Activated T-cell treated with anti-CD3 and anti-CD28 coated beads for 4 hours (primary cell): ENCODE data around the gene ZNF791.
"Not testable (repeated sequence)": the region's sequence is repeated elsewhere in the genome, so short reads cannot be mapped to it uniquely, and the experiment has no call there.

Experiments used
- DNase-seq: peaks from one replicate; pipeline ENCODE4 v3.0.0-alpha.2; 2020

Gene ZNF791

DNA sequence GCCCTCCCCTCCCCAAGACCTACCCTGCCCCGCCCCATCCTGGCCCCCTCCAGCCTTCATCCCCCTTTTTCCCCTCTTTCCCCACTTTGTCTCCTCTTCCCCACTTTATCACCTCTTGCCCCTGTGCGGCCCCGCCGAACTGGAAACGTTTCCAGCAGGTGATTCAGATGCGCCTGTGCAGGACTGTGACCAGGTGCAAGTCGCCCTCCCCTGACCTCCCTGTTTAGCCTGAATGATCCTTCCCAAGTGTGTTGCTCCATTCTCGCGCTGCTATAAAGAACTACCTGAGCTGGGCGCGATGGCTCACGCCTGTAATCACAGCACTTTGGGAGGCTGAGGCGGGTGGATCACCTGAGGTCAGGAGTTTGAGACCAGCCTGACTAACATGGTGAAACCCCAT lies 25.9 kb downstream of the ZNF791 start:
- no peak for DNase-seq

DNA sequence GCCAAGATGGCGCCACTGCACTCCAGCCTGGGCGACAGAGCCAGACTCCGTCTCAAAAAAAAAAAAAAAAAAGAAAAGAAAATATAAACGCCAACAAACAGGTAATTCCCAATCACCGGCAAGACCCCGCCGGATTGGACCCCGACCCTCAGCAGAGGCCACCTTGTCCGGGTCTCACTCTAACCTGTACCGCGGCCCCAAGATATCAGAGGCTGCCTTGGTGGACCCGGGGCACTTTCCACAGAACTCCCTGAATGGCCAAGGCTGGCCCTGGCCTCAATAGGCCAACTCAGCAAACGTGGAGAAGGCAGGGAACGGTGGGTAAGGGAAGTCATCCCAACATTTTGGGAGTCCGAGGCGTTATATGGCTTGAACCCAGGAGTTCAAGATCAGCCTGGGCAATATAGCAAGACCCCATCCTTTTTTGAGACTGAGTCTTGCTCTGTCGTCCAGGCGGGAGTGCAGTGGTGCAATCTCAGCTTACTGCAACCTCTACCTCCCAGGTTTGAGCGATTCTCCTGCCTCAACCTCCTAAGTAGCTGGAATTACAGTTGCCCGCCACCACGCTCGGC lies 28.0 kb downstream of the ZNF791 start:
- no peak for DNase-seq

DNA sequence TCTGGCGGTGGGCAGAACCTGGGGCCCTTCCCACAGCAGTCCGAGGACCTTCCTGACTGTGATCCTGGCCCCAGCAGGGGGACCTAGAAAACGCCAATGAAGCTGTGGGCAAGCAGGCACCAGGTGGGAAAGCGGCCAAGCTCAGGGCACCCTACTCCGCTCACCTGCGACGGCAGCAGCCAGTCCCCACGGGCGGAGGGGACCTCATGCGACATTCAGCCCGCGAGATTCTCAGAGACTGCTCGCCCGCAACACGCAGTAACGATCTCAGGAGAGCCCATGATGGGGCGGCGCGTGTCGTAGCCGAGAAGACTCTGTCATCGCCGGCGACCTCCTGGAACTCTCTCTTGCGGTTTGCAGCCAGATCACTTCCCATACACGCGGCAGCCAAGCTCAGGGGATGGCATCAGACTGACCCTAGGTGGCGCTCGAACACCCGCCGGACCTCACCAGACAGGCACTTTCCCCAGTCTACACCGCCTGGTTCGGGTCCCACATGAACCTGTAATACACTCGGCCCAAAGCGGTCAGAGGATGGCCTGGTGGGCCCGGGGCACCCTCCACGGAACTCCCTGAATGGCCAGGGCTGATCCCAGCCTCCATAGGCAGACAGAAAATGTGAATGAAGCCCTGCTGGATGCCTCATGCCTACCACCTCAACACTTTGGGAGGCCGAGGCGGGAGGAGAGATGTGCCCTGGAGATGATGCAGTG lies 29.3 kb downstream of the ZNF791 start:
- DNase-seq: peak; percentile 78

DNA sequence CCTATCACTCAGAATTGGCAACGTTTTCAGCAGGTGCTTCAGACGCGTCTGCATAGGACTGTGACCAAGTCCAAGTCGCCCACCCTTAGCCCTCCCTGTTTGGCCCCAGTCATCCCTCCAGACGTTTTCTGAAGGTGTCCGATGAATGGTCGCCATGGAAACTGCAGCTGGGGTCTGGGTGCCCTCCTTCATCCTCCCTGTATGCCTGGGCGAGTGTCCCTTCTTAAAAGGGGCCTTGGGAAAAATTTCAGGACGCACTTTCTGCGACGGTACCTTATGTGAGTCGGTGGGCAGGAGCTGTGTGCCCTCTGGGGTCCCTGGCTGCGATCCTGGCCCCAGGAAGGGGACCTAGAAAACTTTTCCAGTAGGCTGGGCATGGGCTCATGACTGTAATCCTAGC lies 30.7 kb downstream of the ZNF791 start:
- no peak for DNase-seq

DNA sequence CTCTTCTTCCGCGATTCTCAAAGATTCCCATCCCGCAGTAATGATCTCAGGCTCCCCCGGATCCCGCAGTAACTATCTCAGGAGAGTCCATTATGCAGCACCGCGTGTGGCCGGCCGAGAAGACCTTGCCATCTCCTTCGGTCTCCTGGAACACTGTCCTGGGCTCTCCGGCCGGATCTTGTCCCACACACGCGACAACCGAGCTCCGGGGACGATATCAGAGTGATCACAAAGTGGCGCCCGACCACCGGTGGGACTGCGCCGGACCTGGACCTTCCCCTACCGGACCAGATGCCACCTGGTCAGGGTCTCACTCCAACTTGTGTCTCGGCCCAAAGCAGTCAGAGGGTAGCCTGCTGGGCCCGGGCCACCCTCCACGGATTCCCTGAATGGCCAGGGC lies 31.8 kb downstream of the ZNF791 start:
- no peak for DNase-seq

DNA sequence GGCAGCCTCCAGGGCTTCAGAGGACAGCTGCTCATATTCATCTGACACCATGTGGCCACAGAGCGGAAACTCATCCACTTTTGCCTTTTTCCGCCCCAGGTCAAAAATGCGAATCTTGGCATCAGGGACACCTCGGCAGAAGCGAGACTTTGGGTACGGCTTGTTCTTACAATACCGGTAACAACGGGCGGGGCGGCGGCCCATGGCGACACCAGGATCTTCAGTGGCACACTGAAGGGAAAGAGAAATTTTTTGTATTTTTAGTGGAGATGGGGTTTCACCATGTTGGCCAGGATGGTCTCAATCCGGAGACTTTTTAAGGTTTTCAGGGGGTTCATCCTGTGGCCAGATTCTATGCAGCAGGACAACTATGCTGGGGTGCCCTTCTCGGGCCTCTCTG lies 33.0 kb downstream of the ZNF791 start:
- not testable (repeated sequence) for DNase-seq

DNA sequence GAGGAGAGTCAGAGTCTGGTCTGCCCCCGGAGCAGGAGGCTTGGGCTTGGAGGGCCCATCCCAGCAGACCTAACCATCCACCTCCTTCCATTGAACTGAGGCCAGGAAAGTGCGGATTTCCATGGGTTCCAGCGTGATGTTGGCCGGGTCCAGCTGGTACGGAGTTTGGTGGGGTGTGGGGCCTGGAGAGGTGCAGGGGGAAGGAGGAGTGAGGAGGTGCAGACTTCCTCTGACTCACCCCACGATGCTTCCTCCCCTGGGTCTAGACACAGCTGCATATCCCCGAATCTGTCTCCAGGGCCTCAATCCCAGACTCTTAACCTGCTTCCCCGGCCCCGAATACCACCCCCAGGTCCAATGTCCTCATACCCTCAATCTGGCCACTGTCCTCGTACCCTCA lies 35.8 kb downstream of the ZNF791 start:
- no peak for DNase-seq

DNA sequence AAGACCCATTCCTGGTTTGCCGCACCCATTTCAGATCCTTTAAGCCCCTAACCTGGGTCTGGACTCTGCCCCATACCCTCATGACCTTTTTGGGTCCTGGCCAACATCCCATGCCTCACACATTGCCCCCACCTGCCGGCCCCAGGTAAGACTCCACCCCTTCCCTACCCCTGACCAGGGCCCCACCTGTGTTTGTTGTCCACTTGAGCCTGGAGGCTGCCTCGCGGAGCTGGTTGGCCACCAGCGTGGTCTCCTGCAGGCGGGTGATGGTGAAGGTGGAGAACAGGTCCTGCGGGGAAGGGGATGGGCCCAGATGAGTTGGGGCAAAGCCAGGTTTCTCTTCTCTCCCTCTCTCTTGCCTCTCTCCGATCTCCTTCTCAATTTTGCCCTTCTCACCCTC lies 36.3 kb downstream of the ZNF791 start:
- no peak for DNase-seq

DNA sequence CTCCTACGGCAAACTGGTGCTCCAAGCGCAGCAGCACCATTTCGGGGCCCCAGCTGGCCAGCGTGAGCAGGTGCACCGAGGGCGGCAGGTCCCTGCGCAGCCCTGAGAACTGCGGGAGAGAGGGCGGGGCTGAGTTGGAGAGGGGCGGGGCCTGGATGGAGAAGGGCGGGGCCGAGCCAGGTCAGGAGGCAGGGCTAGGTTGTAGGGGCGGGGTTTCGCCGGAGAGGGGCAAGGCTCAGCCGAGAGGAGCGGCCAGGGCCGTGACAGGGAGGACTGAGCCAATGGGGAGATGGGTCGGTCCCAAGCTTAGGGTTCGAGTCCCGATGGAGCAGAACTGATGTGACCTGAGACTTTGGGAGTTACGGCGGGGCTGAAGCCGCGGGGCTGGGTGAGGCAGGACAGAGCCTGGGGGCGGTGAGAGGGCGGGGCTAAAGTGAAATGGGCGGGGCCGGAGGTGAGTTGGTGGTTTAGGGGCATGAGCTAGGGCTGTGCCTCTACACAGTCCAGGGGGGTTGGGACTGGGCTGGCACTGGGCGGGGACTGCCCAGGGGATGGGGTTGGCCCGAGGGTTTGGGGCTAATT lies 36.9 kb downstream of the ZNF791 start:
- DNase-seq: no peak

DNA sequence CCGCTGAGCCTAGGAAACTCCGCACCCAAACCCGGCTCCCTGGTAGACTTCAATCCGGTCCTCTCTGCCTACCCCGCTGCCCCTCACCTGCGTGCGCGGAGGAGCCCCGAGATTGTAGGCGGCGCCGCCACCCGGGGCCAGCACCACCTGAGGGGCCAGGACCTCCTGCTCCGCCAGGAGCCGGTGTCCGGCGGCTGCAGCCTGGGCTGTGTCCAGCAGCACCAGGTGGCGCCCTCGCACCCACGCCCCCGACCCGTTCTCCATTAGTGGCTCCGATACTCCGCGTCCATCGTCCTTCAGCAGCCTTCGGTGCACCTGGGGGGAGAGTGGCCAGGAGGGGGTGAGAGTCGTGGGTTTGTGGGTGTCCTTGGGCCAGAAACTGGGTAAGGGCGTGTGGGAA lies 37.4 kb downstream of the ZNF791 start:
- no peak for DNase-seq

DNA sequence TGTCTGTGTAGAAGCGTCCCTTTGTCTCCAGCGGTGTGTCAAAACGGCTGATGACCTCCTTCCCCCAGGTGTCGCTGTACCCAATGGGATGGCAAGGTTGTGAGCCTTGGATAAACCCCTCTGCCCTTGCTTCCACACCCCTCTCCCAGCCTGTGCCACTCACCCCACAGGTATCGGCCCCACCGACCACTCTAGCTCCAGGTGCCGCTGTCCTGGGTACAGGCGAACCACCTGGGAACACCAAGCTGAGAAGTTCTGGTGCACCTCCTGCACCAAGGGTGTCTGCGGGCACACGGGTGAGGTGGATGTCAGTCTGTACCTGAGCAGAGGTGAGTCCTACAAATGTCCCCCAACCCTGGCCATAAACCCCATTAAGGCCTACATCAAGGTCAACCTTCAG lies 39.2 kb downstream of the ZNF791 start:
- DNase-seq: no peak

DNA sequence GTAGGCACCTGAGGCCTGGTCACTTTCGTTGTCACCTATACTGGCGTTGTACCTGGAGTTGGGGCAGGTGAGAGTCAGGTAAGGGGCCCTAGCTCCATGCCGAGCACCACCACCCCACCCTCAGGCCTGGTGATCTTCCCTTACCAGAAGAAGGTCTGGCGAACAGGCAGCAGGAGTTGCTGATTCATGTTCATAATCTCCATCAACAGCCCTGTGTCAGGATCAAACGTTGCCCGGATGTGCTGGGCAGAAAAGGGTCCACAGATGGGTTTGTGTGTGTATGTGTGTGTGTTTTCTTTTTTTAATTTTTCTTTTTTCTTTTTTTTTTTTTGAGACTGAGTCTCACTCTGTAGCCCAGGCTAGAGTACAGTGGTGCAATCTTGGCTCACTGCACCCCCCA lies 41.5 kb downstream of the ZNF791 start:
- DNase-seq: no peak

DNA sequence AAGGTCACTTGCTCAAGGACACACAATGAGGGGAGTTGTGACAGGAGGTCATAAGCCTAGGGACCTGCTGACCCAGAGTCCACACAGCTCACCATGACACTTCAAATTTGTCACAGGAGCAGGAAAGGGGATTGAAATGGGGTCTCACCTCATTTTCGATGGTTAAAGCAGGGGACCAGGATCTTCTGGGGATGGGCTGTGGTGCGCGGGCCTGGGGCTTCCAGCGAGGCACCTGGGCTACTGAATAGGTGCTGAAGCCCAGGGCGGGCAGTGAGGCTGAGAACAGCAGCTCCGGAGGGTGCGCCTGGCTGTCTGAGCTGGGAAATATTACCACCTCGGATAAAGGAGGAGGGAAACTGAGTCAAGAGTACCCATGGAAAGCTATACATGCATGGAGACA lies 44.8 kb downstream of the ZNF791 start:
- no peak for DNase-seq

DNA sequence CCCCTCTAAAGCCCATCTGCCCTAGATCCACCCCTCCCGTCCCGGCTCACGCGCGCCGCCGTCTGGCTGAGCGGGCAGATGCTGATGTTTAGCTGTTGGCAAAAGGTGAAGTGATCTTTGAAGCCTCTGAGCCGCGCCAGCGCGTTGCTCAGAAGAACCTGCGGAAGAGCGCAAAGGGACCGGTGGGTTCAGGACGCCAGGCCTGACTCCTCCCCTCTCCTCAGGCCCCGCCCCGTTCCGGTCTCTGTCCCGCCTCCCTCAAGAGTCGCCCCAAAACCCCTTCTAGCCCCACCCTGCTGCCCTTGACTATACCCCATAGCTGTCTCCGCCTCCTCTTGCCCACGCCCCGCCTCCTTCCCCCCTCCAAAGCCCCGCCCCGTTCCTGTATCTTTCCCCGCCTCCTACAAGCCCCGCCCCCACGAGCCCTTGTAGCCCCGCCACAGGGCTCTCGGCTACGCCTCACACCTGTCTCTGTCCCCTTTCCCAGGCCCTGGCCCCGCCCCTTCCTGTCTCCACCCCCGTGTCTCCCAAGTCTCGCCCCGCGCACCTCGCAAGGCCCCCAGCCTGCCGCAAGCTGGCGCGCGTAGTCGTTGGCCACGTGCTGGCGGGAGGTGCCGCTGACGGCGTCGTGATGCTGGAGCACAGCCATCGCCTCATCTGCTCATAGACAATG lies 46.3 kb downstream of the ZNF791 start:
- no peak for DNase-seq

DNA sequence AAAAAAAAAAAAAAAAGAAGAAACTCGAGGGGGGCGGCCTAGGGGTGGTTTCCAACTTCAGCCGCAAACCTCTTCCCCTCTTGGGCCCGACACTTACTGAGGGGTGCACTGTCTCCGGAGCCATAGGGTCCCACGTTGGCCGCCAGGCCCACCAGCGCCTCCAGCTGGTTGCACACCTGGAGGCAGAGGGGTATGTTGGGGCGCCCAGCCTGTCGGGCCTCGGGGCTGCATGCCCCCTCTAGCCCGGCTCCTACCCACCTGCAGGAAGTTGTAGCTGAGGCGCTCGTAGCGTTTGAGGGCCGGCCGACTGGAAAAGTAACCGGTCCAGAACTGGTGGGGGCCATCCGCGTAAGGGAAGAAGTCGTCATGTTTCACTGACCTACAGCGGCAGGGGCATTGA lies 47.2 kb downstream of the ZNF791 start:
- DNase-seq: no peak

DNA sequence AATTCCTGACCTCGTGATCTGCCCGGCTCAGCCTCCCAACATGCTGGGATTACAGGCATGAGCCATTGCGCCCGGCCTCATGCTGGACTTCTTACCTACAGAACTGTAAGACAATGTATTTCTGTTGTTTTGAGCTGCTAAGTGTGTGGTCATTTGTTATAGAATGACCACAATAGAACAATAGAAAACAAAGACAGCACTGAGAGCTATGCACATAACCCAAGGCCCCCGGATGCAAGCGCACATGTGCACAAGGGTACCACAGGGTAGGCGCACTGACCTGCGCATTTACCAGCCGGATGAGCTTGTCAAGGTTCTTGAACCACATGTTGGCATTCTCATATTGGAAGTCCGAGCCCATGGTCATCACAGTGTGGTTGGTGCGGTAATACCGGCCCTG lies 50.3 kb downstream of the ZNF791 start:
- DNase-seq: no peak

DNA sequence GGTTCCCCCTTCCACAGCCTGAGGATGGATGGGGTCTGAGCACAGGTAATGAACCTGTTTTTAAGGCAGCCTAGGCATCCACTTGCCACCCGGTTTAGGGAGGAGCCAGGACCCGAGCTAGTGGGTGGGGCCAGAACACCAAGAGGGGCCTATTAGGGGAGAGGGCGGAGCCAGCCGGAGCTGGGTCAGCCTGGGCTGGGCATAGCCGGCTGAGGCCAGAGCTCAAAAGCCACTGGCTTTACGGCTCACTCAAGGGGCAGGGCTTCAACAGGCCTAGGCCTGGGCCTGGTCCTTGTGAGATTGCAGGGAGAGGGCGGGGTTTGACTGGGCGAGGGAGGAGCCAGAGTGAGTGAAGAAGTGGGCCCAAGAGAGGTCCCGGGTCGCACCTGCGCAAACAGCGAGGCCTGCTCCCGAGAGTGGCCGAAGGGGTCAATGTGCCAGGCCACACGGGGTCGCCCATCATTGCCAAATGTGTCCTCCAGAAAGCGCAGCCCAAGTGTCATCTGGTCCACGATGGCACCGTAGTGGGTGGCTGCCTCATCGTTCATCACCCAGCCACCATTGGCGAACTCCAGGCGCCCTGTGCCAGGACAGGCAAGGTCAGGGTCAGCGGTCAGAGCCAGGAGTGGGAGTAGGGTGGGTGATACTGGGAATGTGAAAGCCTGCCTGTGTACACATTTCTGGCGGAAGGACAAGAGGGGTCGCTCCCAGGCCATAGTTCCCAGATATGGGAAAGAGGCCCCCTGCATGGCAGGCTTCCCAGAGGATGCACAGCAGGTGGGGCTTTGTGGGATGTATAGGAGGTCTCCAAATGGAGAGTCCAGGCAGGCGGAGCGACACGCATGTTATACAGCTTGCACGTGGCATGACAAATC lies 53.9 kb downstream of the ZNF791 start:
- DNase-seq: no peak

DNA sequence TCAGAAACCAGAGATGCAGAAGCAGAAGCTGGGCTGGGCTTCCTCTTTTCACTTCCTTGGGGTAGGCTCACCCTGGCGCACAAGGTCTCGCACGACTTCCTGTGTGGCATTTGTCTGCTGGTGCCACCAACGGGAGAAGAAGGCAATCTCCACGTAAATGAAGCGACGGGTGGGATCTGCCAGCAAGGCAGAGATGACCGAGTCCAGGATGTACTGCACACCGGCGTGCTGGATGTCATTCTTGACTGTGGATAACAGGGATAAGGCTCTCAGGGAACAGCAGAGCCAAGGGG lies 54.5 kb downstream of the ZNF791 start:
- no peak for DNase-seq

DNA sequence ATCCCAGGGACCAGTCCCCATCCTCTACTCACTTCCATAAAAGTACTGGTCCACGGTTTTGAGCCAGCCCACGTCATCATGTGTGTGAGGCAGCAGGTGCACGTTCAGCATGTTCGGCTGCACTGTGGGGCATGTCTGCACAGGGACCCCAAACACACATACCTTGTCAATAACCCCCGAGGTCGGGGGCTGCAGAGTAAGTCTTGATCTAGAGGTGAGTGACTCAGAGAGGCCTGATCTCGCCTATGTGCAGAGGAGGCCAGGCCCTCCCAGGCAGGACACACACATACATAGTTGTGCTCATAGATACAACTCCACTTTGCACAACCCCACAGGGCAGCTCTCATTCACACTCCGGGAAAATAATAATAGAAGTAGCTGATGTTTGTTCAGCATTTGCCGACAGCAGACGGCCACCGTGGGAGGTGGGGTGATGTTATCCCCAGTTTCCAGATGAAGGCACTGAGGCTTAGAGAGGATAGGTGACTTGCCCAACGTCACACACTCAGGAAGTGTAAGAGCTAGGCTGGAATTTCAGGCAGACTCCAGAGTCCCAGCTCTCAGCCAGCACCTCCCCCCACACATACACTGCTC lies 55.0 kb downstream of the ZNF791 start:
- no peak for DNase-seq

DNA sequence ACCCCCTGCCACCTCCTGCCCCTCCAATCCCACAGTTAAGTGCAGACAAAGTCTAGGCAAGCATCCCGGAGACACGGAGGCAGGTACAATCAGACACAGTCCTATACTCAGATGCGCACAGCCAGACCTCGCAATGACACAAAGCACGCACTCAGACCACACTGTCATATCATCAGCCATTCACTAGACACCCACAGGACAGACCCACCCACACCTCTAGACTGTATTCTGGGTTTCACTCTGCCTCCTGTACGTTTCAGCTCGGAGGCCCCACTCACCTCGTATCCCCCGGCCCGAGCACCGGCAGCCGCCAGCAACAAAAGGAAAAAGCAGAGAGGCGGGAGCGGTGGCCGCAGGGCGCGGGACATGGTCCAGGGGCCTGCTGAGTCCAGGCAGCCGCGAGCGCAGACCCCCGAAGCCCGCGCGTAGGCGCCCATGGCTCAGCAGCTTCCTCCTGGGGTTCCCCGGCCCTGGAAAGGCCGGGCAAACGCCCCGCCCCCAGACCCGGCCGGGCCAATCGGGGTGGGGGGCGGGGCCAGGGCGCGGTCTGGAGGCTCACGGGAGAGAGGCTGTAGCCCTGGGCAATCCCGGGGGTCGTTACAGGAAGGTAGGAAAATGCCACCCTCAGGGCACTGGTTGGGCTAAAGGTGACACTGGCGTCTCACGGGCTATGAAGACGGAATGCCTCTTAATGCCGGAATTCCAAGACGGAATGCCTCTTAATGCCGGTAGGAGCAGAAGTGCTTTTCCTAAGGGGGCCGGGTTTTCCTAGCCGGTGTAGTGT lies 55.7 kb downstream of the ZNF791 start, which contains the start of the genes MAN2B1 and WDR83:
Gene MAN2B1, minus strand, starts transcription at position 478 of the 784 bp plus-strand sequence. Its CDS starts 41 bp downstream, at position 437.
Gene WDR83, plus strand, starts transcription at position 543 of the 784 bp plus-strand sequence. CDS start 2,984 bp downstream, outside the sequence.
- DNase-seq: peak; percentile 75

DNA sequence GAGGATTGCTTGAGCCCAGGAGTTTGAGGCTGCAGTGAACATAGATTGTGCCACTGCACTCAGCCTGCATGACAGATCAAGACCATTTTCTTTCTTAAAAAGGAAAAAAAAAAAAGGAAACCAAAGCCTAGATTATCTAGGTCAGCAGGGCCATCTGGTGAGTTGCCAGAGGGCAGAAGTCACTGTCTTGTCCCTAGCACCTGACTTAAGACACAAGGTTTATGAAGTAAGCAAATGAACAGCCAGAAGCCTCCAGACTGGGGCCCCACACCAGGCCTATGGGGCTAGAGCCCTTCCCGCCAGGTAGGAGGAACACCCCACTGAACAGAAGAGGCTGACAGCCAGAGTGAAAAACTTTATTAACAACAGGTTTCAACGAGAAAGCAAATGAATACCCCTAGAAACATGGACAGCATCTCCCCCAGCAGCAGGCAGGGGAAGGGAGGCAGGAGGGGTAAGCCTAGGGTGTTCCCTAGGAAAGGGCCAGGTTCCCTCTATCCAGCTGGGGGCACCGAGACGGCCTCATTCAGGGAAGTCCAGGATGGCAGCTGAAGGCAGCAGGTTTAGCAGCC lies 57.1 kb downstream of the ZNF791 start:
- no peak for DNase-seq
